ENCODE measurements around the gene ZKSCAN1.

DNA sequence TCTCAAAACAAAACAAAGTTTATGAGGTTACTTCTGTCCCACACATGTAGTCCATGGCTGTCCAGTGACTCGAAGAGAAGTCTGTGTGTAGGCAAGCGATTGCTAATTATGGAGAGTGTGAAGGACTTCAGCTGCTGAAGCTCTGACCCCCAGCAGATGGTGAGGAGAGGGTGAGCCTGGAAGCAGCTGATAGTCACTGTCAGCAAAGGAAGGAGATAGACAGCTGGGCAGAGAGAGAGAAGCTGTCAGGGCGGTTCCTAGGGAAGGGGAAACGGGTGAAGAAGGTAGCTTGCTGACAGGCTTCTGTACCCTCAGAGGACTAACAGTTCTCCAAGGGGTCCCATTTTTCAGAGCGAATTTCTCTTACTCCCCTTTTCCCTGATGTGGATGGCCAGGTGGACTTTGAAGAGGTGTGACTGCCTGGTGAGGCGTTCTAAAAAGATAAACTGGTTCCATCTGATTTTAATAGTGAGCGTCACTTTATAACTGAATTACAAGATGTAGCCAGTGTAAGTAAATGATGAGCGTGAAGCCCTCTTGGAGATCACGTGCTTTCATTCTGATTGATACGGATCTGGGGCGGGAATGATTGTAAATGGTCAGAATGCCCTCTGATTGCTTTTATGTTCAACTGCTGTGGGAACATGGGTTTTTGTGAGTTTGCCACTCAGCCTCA is 46.3 kb downstream of the ZKSCAN1 start:
- TF ChIP-seq, protein P1, sequence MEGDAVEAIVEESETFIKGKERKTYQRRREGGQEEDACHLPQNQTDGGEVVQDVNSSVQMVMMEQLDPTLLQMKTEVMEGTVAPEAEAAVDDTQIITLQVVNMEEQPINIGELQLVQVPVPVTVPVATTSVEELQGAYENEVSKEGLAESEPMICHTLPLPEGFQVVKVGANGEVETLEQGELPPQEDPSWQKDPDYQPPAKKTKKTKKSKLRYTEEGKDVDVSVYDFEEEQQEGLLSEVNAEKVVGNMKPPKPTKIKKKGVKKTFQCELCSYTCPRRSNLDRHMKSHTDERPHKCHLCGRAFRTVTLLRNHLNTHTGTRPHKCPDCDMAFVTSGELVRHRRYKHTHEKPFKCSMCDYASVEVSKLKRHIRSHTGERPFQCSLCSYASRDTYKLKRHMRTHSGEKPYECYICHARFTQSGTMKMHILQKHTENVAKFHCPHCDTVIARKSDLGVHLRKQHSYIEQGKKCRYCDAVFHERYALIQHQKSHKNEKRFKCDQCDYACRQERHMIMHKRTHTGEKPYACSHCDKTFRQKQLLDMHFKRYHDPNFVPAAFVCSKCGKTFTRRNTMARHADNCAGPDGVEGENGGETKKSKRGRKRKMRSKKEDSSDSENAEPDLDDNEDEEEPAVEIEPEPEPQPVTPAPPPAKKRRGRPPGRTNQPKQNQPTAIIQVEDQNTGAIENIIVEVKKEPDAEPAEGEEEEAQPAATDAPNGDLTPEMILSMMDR (IDR thresholded peaks at IDR 0.05) = no peak
- no peak for TF ChIP-seq POLR2AphosphoS5 (IDR thresholded peaks at IDR 0.05)

All from breast epithelium (tissue), 3 donors.